HG02623 (cell line): ENCODE results near the gene ACSM2B.
"Not testable (repeated sequence)": the region's sequence is repeated elsewhere in the genome, so short reads cannot be mapped to it uniquely, and the experiment has no call there.

Source experiments
- ATAC-seq: cut with Tn5 transposase; IDR thresholded peaks from one replicate; pipeline ENCODE4 v1.9.1; 2021; ENCODE audit warnings: moderate library complexity; ENCODE audit not compliant: unreplicated experiment

The ACSM2B gene

GRCh38 chr16:20538181-20538580, 38.0 kb downstream of the ACSM2B start:
- no peak for ATAC-seq

GRCh38 chr16:20536669-20537068, 39.5 kb downstream of the ACSM2B start:
- ATAC-seq = not testable (repeated sequence)

GRCh38 chr16:20532284-20532792, 43.8 kb downstream of the ACSM2B start:
- not testable (repeated sequence) for ATAC-seq

- not testable (repeated sequence) for ATAC-seq
These were observed 44.4 kb downstream of the ACSM2B start for GRCh38 chr16:20531795-20532194.

GRCh38 chr16:20520103-20520502, 56.1 kb downstream of the ACSM2B start:
- no peak for ATAC-seq

- ATAC-seq = no peak
These were observed 56.9 kb downstream of the ACSM2B start for GRCh38 chr16:20519231-20519630.

GRCh38 chr16:20517149-20517548, 59.0 kb downstream of the ACSM2B start:
- no peak for ATAC-seq

- ATAC-seq = no peak
These were observed 60.5 kb downstream of the ACSM2B start for GRCh38 chr16:20515688-20516090.

- no peak for ATAC-seq
These were observed 65.8 kb downstream of the ACSM2B start for GRCh38 chr16:20510323-20510722.

GRCh38 chr16:20507280-20507679, 68.9 kb downstream of the ACSM2B start:
- no peak for ATAC-seq

GRCh38 chr16:20504418-20504817, 71.7 kb downstream of the ACSM2B start:
- ATAC-seq = no peak

- not testable (repeated sequence) for ATAC-seq
These were observed 84.7 kb downstream of the ACSM2B start for GRCh38 chr16:20491448-20491847.

- ATAC-seq = not testable (repeated sequence)
These were observed 85.2 kb downstream of the ACSM2B start for GRCh38 chr16:20490994-20491393.
